Astrocyte (in vitro differentiated cells and primary cell): ENCODE measurements around the gene CCDC177. TPM values are rescaled to one million over a fixed set of nuclear protein-coding genes. Genes with fewer than 3 reads are reported as not detected.
A peak's percentile ranks its signal among the peaks of the same experiment; 100 is the strongest.

Source experiments
- DNase-seq: peaks from one replicate; pipeline ENCODE4 v3.0.0-alpha.2; 2010; ENCODE audit warnings: low read depth
- FAIRE-seq: peaks from 2 replicates; lab custom pipeline; 2011; peaks lifted over from hg19 to GRCh38; lab: Jason Lieb, UNC
- H2AFZ ChIP-seq: 2 replicates; pipeline ENCODE4 v1.6.0; 2012; ENCODE audit warnings: low read depth, low read length, inconsistent platforms
- H3K27ac ChIP-seq: 2 replicates; pipeline ENCODE4 v1.5.1; 2011; ENCODE audit warnings: low read depth, low read length, inconsistent platforms
- H3K27me3 ChIP-seq: 2 replicates; pipeline ENCODE4 v1.6.0; 2011; ENCODE audit warnings: low read length, inconsistent platforms; ENCODE audit not compliant: insufficient read depth
- H3K36me3 ChIP-seq: 2 replicates; pipeline ENCODE4 v1.5.1; 2011; ENCODE audit warnings: low read length, inconsistent platforms; ENCODE audit not compliant: insufficient read depth
- H3K4me1 ChIP-seq: 2 replicates; pipeline ENCODE4 v1.5.1; 2011; ENCODE audit warnings: low read length, inconsistent platforms; ENCODE audit not compliant: insufficient read depth
- H3K4me2 ChIP-seq: 2 replicates; pipeline ENCODE4 v1.6.0; 2012; ENCODE audit warnings: low read length, inconsistent platforms
- H3K4me3 ChIP-seq: 2 replicates; pipeline ENCODE4 v1.5.1; 2011; ENCODE audit warnings: low read depth, mild to moderate bottlenecking, low read length, inconsistent platforms; ENCODE audit not compliant: insufficient read depth
- H3K79me2 ChIP-seq: 2 replicates; pipeline ENCODE4 v1.6.0; 2012; ENCODE audit warnings: mild to moderate bottlenecking, low read length, inconsistent platforms; ENCODE audit not compliant: insufficient read depth
- H3K9ac ChIP-seq: 2 replicates; pipeline ENCODE4 v1.6.0; 2012; ENCODE audit warnings: mild to moderate bottlenecking, low read length, inconsistent platforms
- H3K9me3 ChIP-seq: 2 replicates; pipeline ENCODE4 v1.5.1; 2012; ENCODE audit warnings: low read depth, mild to moderate bottlenecking, low read length, inconsistent platforms; ENCODE audit not compliant: insufficient read depth
- H4K20me1 ChIP-seq: 2 replicates; pipeline ENCODE4 v1.6.0; 2012; ENCODE audit warnings: low read length, inconsistent platforms; ENCODE audit not compliant: insufficient read depth
- H3K27ac Mint-ChIP-seq: one replicate; pipeline ENCODE4 v1.8.0; 2021; ENCODE audit warnings: mild to moderate bottlenecking, mixed read lengths; ENCODE audit not compliant: unreplicated experiment
- H3K27me3 Mint-ChIP-seq: one replicate; pipeline ENCODE4 v1.8.0; 2021; ENCODE audit warnings: low read depth, mixed read lengths; ENCODE audit not compliant: unreplicated experiment
- H3K36me3 Mint-ChIP-seq: one replicate; pipeline ENCODE4 v1.8.0; 2021; ENCODE audit warnings: low read depth, mixed read lengths; ENCODE audit not compliant: unreplicated experiment
- H3K4me1 Mint-ChIP-seq: one replicate; pipeline ENCODE4 v1.8.0; 2021; ENCODE audit warnings: low read depth, mixed read lengths; ENCODE audit not compliant: unreplicated experiment
- H3K4me3 Mint-ChIP-seq: one replicate; pipeline ENCODE4 v1.8.0; 2021; ENCODE audit warnings: mild to moderate bottlenecking, moderate library complexity, mixed read lengths; ENCODE audit not compliant: unreplicated experiment
- H3K9me3 Mint-ChIP-seq: one replicate; pipeline ENCODE4 v1.8.0; 2021; ENCODE audit warnings: mild to moderate bottlenecking, mixed read lengths; ENCODE audit not compliant: unreplicated experiment
- EZH2 ChIP-seq: IDR thresholded peaks from 2 replicates; pipeline ENCODE4 v1.6.1; 2012; ENCODE audit warnings: mild to moderate bottlenecking, low read length, inconsistent platforms; ENCODE audit not compliant: insufficient read depth
- total RNA-seq: library from RNA; stranded (reverse); gene quantifications from 2 replicates; pipeline ENCODE4 v1.2.1, GENCODE V29; 2021
- TF ChIP-seq, protein P1 (sequence below): IDR thresholded peaks from 2 replicates; pipeline ENCODE4 v1.5.1; 2011; ENCODE audit warnings: low read depth, mild to moderate bottlenecking, inconsistent platforms, low read length, moderate library complexity; ENCODE audit not compliant: insufficient read depth

Gene CCDC177
- total RNA-seq, 1 donor from 2014 or later, result not detected

DNA sequence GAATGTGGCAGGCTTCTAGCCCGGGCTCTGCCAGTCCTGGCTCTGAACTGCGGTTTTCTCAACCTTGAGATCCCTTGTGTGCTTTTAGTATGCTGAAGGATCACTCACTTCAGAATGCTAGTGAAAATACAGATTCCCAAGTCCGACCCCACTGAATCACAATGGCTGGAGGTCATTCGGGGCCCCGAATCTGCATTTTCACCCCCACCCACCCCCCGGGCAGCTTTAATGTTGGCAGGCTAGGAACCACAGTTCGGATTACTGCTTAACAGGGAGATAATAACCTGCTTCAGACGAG is 36.2 kb upstream of the CCDC177 start:
- Histone ChIP-seq H3K9ac (peak overlapping the region; percentile 82), H3K4me2 (peak overlapping the region; percentile 96), H3K9me3 (no peaks in the 10 kb centered on the region), H2AFZ (peak overlapping the region; percentile 92), H3K4me1 (peaks cover 29% of the 10 kb centered on the region), H3K27ac (peak overlapping the region; percentile 71), H3K4me3 (peak overlapping the region; percentile 78), H3K79me2 (peaks cover 37% of the 10 kb centered on the region), H3K36me3 (no peaks in the 10 kb centered on the region), H4K20me1 (peaks cover 35% of the 10 kb centered on the region), H3K27me3 (no peaks in the 10 kb centered on the region)
- peak overlapping the region; percentile 95 for H3K27ac Mint-ChIP-seq
- peaks cover 2% of the 10 kb centered on the region for H3K27me3 Mint-ChIP-seq
- DNase-seq, result no peak
- H3K4me3 Mint-ChIP-seq, result peak overlapping the region; percentile 94
- TF ChIP-seq, protein P1, sequence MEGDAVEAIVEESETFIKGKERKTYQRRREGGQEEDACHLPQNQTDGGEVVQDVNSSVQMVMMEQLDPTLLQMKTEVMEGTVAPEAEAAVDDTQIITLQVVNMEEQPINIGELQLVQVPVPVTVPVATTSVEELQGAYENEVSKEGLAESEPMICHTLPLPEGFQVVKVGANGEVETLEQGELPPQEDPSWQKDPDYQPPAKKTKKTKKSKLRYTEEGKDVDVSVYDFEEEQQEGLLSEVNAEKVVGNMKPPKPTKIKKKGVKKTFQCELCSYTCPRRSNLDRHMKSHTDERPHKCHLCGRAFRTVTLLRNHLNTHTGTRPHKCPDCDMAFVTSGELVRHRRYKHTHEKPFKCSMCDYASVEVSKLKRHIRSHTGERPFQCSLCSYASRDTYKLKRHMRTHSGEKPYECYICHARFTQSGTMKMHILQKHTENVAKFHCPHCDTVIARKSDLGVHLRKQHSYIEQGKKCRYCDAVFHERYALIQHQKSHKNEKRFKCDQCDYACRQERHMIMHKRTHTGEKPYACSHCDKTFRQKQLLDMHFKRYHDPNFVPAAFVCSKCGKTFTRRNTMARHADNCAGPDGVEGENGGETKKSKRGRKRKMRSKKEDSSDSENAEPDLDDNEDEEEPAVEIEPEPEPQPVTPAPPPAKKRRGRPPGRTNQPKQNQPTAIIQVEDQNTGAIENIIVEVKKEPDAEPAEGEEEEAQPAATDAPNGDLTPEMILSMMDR, result no peak
- TF ChIP-seq EZH2, result no peak
- no peak for FAIRE-seq
- H3K36me3 Mint-ChIP-seq, result no peaks in the 10 kb centered on the region
- H3K4me1 Mint-ChIP-seq, result peaks cover 33% of the 10 kb centered on the region
- H3K9me3 Mint-ChIP-seq, result no peaks in the 10 kb centered on the region

DNA sequence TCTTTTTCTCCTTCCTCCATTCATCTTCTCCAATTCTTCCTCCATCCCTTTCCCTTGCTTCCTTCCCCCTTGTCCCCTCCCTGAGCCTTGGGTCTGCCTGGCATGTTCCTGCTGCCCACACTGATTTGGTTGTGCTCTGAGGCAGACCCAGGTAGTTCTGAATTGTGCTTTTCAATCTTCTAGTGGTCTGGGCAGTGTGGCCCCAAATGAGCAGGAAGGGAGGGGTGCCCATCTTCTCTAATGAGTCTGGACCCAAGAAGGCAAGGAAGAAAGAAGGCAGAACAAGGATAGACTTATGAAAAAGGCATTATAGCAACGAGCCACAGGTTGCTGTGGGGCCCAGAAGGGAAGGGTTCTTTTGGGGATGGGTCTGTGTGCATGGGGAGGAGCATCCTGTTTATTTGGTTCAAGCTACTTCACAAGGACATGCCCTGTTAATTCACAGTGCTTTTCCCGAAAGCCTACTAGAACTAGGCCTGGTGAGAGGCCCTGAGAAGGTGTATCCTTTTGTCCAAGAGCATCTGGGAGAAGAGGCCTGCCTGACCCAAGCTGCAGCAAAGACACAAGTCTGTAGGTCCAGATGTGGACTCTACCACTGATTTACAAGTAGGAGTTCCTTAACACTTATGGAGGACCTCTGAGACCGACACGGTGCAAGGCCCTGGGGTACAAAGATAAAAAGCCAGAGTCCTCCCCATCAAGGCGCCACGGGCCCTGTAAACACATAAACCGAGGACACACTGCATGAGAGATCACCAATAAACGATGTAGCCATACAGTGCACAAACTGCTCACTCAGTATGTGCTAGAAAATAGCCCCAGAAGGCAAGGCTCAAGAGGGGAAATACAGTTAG is 35.6 kb upstream of the CCDC177 start:
- Histone ChIP-seq H3K4me3 (peak overlapping the region; percentile 78), H2AFZ (peak overlapping the region; percentile 92), H3K4me1 (peaks cover 23% of the 10 kb centered on the region), H3K27me3 (no peaks in the 10 kb centered on the region), H3K9me3 (no peaks in the 10 kb centered on the region), H3K79me2 (peaks cover 33% of the 10 kb centered on the region), H3K27ac (peak overlapping the region; percentile 71), H4K20me1 (peaks cover 31% of the 10 kb centered on the region), H3K4me2 (peak overlapping the region; percentile 96), H3K36me3 (no peaks in the 10 kb centered on the region), H3K9ac (peak overlapping the region; percentile 82)
- Mint-ChIP-seq H3K36me3 (no peaks in the 10 kb centered on the region), H3K4me3 (peak overlapping the region; percentile 94), H3K27me3 (peaks cover 2% of the 10 kb centered on the region), H3K9me3 (no peaks in the 10 kb centered on the region), H3K27ac (no peak overlapping the region), H3K4me1 (peaks cover 27% of the 10 kb centered on the region)
- TF ChIP-seq, protein P1, result no peak
- TF ChIP-seq EZH2, result no peak
- no peak for FAIRE-seq
- DNase-seq, result no peak
